Esophagus squamous epithelium (tissue), 5 donors: Measurements from ENCODE around the gene CAPN15. TPM values are rescaled to one million over a fixed set of nuclear protein-coding genes. Genes with fewer than 3 reads are reported as not detected.

Experiments used
- DNase-seq: peaks from one replicate; lab custom pipeline; 2025; lab: John Stamatoyannopoulos, UW
- H3K27ac ChIP-seq, 4 donors: fragments of 200-600 bp; sonication (generic); one replicate each; pipeline ENCODE4 v1.5.1; 2016 to 2019; ENCODE audit warnings: mild to moderate bottlenecking in 1 of 4
- H3K27me3 ChIP-seq, 4 donors: fragments of 200-600 bp; sonication (generic); 1 replicate in 3 of 4; 2 replicates in 1 of 4; pipeline versions ENCODE4 v1.5.1 to v1.6.0; 2017 to 2021; ENCODE audit warnings: antibody characterized with exemption in 1 of 4
- H3K36me3 ChIP-seq, 3 donors: fragments of 200-600 bp; sonication (generic); one replicate each; pipeline ENCODE4 v1.5.1; 2016 to 2019
- H3K4me1 ChIP-seq, 3 donors: fragments of 200-600 bp; sonication (generic); one replicate each; pipeline ENCODE4 v1.5.1; 2017 to 2019
- H3K4me3 ChIP-seq, 4 donors: fragments of 200-600 bp; sonication (generic); 1 replicate in 3 of 4; 2 replicates in 1 of 4; pipeline ENCODE4 v1.5.1; 2016 to 2019; ENCODE audit warnings: mild to moderate bottlenecking in 2 of 4, moderate library complexity in 1 of 4
- H3K9me3 ChIP-seq, 3 donors: fragments of 200-600 bp; sonication (generic); one replicate each; pipeline ENCODE4 v1.5.1; 2016 to 2019
- POLR2A ChIP-seq, 4 donors: fragments of 450-650 bp; IDR thresholded peaks; one replicate each; pipeline ENCODE4 v1.6.1; 2017; ENCODE audit warnings: antibody characterized with exemption in 4 of 4, mild to moderate bottlenecking in 4 of 4, moderate library complexity in 3 of 4
- WGBS, 2 donors: methylation state at CpG; one replicate each; pipeline ENCODE4 v1.1.5; 2018; 5-methylcytosine and 5-hydroxymethylcytosine counted together
- intact Hi-C: fragments of 100-400 bp; cut with DNase I; formaldehyde crosslinking; loops from one replicate; pipeline ENCODE4 v1.15.0; 2022
- total RNA-seq, 4 donors: library from RNA; depleted of rRNA; stranded (reverse); fragments of >200 nt; gene quantifications; one replicate each; pipeline ENCODE4 v1.1.0, GENCODE V29; 2016
- TF ChIP-seq, protein P1 (sequence below), 6 experiments: fragments of 450-650 bp in 4 of 6; fragments of 200-600 bp in 2 of 6; sonication (generic) in 2 of 6; IDR thresholded peaks; one replicate each; pipeline ENCODE4 v1.5.1; 2016 to 2019; ENCODE audit warnings: antibody characterized with exemption in 6 of 6, mild to moderate bottlenecking in 4 of 6, moderate library complexity in 4 of 6
- donor health status: DM: yes; HTN: yes; CAD: no.

Gene CAPN15
- total RNA-seq, 4 donors from 2014 or later = 29.4 to 69.6 (median 52.4) TPM

GRCh38 chr16:548586-548985, 21.1 kb downstream of the CAPN15 start:
- no peak overlapping the region for H3K27ac ChIP-seq
- 100% methylated on average over 2 of the region's 21 CpGs; no CpG with 5 or more reads in 1 of the 2 donors for WGBS, 2 donors
- TF ChIP-seq POLR2A (IDR thresholded peaks at IDR 0.05) = no peak
- TF ChIP-seq, protein P1, sequence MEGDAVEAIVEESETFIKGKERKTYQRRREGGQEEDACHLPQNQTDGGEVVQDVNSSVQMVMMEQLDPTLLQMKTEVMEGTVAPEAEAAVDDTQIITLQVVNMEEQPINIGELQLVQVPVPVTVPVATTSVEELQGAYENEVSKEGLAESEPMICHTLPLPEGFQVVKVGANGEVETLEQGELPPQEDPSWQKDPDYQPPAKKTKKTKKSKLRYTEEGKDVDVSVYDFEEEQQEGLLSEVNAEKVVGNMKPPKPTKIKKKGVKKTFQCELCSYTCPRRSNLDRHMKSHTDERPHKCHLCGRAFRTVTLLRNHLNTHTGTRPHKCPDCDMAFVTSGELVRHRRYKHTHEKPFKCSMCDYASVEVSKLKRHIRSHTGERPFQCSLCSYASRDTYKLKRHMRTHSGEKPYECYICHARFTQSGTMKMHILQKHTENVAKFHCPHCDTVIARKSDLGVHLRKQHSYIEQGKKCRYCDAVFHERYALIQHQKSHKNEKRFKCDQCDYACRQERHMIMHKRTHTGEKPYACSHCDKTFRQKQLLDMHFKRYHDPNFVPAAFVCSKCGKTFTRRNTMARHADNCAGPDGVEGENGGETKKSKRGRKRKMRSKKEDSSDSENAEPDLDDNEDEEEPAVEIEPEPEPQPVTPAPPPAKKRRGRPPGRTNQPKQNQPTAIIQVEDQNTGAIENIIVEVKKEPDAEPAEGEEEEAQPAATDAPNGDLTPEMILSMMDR (IDR thresholded peaks at IDR 0.05) = no peak
- no peaks in the 10 kb centered on the region for H3K27me3 ChIP-seq
- peaks cover 0 to 19% (median 0%) of the 10 kb centered on the region in 3 donors for H3K4me1 ChIP-seq
- no peaks in the 10 kb centered on the region for H3K9me3 ChIP-seq
- peaks cover 15 to 94% (median 22%) of the 10 kb centered on the region in 3 donors for H3K36me3 ChIP-seq
- no peak for DNase-seq
- no peak overlapping the region for H3K4me3 ChIP-seq
- intact Hi-C loops = no loop called here

GRCh38 chr16:549544-550263, 22.2 kb downstream of the CAPN15 start:
- intact Hi-C loops = no loop called here
- H3K36me3 ChIP-seq = peaks cover 15 to 92% (median 22%) of the 10 kb centered on the region in 3 donors
- H3K9me3 ChIP-seq = no peaks in the 10 kb centered on the region
- H3K4me3 ChIP-seq = no peak overlapping the region
- no peaks in the 10 kb centered on the region for H3K27me3 ChIP-seq
- no peak for DNase-seq
- WGBS, 2 donors = 91 to 92% methylated on average over 8 to 13 of the region's 54 CpGs
- H3K4me1 ChIP-seq = peaks cover 0 to 27% (median 2%) of the 10 kb centered on the region in 3 donors
- no peak overlapping the region for H3K27ac ChIP-seq
- TF ChIP-seq POLR2A (IDR thresholded peaks at IDR 0.05) = no peak
- TF ChIP-seq, protein P1 (IDR thresholded peaks at IDR 0.05) = no peak

GRCh38 chr16:551210-551609, 23.7 kb downstream of the CAPN15 start:
- Histone ChIP-seq H3K9me3 (no peaks in the 10 kb centered on the region), H3K27me3 (no peaks in the 10 kb centered on the region), H3K27ac (no peak overlapping the region), H3K4me3 (no peak overlapping the region), H3K36me3 (peaks cover 15 to 79% (median 22%) of the 10 kb centered on the region in 3 donors), H3K4me1 (peaks cover 3 to 37% (median 4%) of the 10 kb centered on the region in 3 donors)
- 100% methylated on average over 1 of the region's 28 CpGs; no CpG with 5 or more reads in 1 of the 2 donors for WGBS, 2 donors
- intact Hi-C loops = no loop called here
- no peak for DNase-seq
- no peak for TF ChIP-seq POLR2A (IDR thresholded peaks at IDR 0.05)
- TF ChIP-seq, protein P1 (IDR thresholded peaks at IDR 0.05) = no peak

DNA sequence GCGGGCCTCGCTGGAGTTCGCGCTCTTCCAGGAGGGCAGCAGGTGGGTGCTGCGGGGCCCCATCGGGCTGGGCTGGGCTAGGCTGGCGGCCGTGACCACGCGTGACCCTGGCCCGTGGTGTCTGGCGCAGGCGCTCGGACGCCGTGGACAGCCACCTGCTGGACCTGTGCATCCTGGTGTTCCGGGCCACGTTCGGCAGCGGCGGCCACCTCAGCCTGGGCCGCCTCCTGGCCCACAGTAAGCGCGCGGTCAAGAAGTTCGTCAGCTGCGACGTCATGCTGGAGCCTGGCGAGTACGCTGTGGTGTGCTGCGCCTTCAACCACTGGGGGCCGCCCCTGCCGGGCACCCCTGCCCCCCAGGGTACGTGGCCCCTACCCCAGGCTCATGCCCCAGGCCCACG, 24.7 kb downstream of the CAPN15 start:
- Histone ChIP-seq H3K27me3 (peaks cover 0 to 2% (median 0%) of the 10 kb centered on the region in 4 donors), H3K27ac (no peak overlapping the region), H3K9me3 (no peaks in the 10 kb centered on the region), H3K36me3 (peaks cover 15 to 69% (median 22%) of the 10 kb centered on the region in 3 donors), H3K4me1 (peaks cover 3 to 28% (median 4%) of the 10 kb centered on the region in 3 donors), H3K4me3 (no peak overlapping the region)
- TF ChIP-seq, protein P1 (IDR thresholded peaks at IDR 0.05) = no peak
- TF ChIP-seq POLR2A (IDR thresholded peaks at IDR 0.05) = no peak
- intact Hi-C loops = no loop called here
- 70% methylated on average over 2 of the region's 35 CpGs; no CpG with 5 or more reads in 1 of the 2 donors for WGBS, 2 donors
- no peak for DNase-seq

- no peak for DNase-seq
- peaks cover 0 to 18% (median 0%) of the 10 kb centered on the region in 4 donors for H3K27me3 ChIP-seq
- peaks cover 15 to 54% (median 22%) of the 10 kb centered on the region in 3 donors for H3K36me3 ChIP-seq
- no peaks in the 10 kb centered on the region for H3K9me3 ChIP-seq
- TF ChIP-seq, protein P1 (IDR thresholded peaks at IDR 0.05) = no peak
- TF ChIP-seq POLR2A (IDR thresholded peaks at IDR 0.05) = no peak
- no peak overlapping the region for H3K4me3 ChIP-seq
- intact Hi-C loops = no loop called here
- 78% methylated on average over 7 of the region's 33 CpGs; no CpG with 5 or more reads in 1 of the 2 donors for WGBS, 2 donors
- H3K27ac ChIP-seq = no peak overlapping the region
- H3K4me1 ChIP-seq = peaks cover 3 to 18% (median 4%) of the 10 kb centered on the region in 3 donors
These were observed 26.2 kb downstream of the CAPN15 start for GRCh38 chr16:553601-554296.
